Smooth muscle cell (in vitro differentiated cells): ENCODE measurements around the gene MT1H. TPM values are rescaled to one million over a fixed set of nuclear protein-coding genes. Genes with fewer than 3 reads are reported as not detected.

Source experiments
- DNase-seq: peaks from one replicate; lab custom pipeline; 2025; ENCODE audit not compliant: unreplicated experiment; lab: John Stamatoyannopoulos, UW
- H2AFZ ChIP-seq: fragments of 200-600 bp; sonication (generic); 2 replicates; pipeline ENCODE4 v1.6.0; 2016; ENCODE audit warnings: antibody characterized with exemption, low read depth, mild to moderate bottlenecking
- H3F3A ChIP-seq: fragments of 200-600 bp; sonication (generic); 2 replicates; pipeline ENCODE4 v1.6.0; 2017; ENCODE audit warnings: antibody characterized with exemption, low read depth
- H3K27ac ChIP-seq: fragments of 200-600 bp; sonication (generic); 2 replicates; pipeline ENCODE4 v1.5.1; 2016; ENCODE audit warnings: low read depth, mild to moderate bottlenecking
- H3K27me3 ChIP-seq: fragments of 200-600 bp; sonication (generic); 2 replicates; pipeline ENCODE4 v1.6.1; 2016; ENCODE audit warnings: low read depth, mild to moderate bottlenecking
- H3K36me3 ChIP-seq: fragments of 200-600 bp; sonication (generic); 2 replicates; pipeline ENCODE4 v1.5.1; 2016; ENCODE audit warnings: low read depth
- H3K4me1 ChIP-seq: fragments of 200-600 bp; sonication (generic); 2 replicates; pipeline ENCODE4 v1.5.1; 2016; ENCODE audit warnings: low read depth
- H3K4me2 ChIP-seq: fragments of 200-600 bp; sonication (generic); 2 replicates; pipeline ENCODE4 v1.6.0; 2016; ENCODE audit warnings: mild to moderate bottlenecking
- H3K4me3 ChIP-seq: fragments of 200-600 bp; sonication (generic); 2 replicates; pipeline ENCODE4 v1.5.1; 2016; ENCODE audit warnings: mild to moderate bottlenecking
- H3K79me2 ChIP-seq: fragments of 200-600 bp; sonication (generic); 2 replicates; pipeline ENCODE4 v1.6.0; 2016; ENCODE audit warnings: low read depth, mild to moderate bottlenecking
- H3K9ac ChIP-seq: fragments of 200-600 bp; sonication (generic); 2 replicates; pipeline ENCODE4 v1.6.0; 2016; ENCODE audit warnings: low read depth
- H3K9me3 ChIP-seq: fragments of 200-600 bp; sonication (generic); replicated peaks from 2 replicates; pipeline ENCODE4 v1.5.1; 2016; ENCODE audit warnings: low read depth
- H4K20me1 ChIP-seq: fragments of 200-600 bp; sonication (generic); 2 replicates; pipeline ENCODE4 v1.6.0; 2016; ENCODE audit warnings: low read depth
- WGBS: methylation state at CpG from one replicate; pipeline ENCODE4 v1.1.7; 2016; ENCODE audit warnings: low lambda C conversion rate; 5-methylcytosine and 5-hydroxymethylcytosine counted together
- polyA plus RNA-seq: library from polyadenylated mRNA; unstranded; fragments of >200 nt; fragmentation: Nextera tagmentation; extraction: Ambion mirVana; gene quantifications from 2 replicates; pipeline ENCODE4 v1.2.1, GENCODE V29; 2016
- total RNA-seq: library from RNA; depleted of rRNA; stranded (reverse); fragments of >200 nt; gene quantifications from 2 replicates; pipeline ENCODE4 v1.2.3, GENCODE V29; 2014
- TF ChIP-seq, protein P1 (sequence below): fragments of 200-600 bp; sonication (generic); IDR thresholded peaks from 2 replicates; pipeline ENCODE4 v1.5.1; 2017; ENCODE audit warnings: borderline replicate concordance, mild to moderate bottlenecking, antibody characterized with exemption; ENCODE audit not compliant: insufficient read depth, poor library complexity, severe bottlenecking

MT1H gene
- total and polyA plus RNA-seq, 2 experiments from 2014 or later = not detected

DNA sequence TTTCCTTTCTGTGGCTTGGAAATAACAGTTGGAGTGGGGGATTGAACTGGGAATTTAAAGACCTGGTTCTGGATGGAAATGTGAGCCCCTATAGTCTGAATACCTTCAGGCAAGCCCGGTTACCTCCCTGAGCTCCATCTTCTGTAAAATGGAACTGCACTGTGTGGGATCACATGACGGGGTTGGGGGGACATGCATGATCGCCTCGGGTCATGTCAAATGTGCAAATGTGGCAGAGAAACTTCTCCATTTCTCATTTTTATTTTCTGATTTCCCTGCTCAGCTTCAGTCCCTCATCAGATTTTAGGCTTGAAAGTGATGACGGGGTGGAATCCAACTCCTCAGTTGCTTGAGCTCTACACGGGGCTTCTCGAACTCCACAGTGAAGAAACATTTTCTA, 16.4 kb upstream of the MT1H start:
- no peaks in the 10 kb centered on the region for H4K20me1 ChIP-seq
- no peaks in the 10 kb centered on the region for H3K36me3 ChIP-seq
- TF ChIP-seq, protein P1, sequence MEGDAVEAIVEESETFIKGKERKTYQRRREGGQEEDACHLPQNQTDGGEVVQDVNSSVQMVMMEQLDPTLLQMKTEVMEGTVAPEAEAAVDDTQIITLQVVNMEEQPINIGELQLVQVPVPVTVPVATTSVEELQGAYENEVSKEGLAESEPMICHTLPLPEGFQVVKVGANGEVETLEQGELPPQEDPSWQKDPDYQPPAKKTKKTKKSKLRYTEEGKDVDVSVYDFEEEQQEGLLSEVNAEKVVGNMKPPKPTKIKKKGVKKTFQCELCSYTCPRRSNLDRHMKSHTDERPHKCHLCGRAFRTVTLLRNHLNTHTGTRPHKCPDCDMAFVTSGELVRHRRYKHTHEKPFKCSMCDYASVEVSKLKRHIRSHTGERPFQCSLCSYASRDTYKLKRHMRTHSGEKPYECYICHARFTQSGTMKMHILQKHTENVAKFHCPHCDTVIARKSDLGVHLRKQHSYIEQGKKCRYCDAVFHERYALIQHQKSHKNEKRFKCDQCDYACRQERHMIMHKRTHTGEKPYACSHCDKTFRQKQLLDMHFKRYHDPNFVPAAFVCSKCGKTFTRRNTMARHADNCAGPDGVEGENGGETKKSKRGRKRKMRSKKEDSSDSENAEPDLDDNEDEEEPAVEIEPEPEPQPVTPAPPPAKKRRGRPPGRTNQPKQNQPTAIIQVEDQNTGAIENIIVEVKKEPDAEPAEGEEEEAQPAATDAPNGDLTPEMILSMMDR = no peak
- no peak overlapping the region for H3K9ac ChIP-seq
- peaks cover 71% of the 10 kb centered on the region for H3K27me3 ChIP-seq
- no peak overlapping the region for H3K4me3 ChIP-seq
- no peak overlapping the region for H2AFZ ChIP-seq
- H3K9me3 ChIP-seq = no peaks in the 10 kb centered on the region
- no peak overlapping the region for H3K4me2 ChIP-seq
- no peak for DNase-seq
- 94% methylated on average over 7 of the region's 7 CpGs for WGBS
- H3K27ac ChIP-seq = no peak overlapping the region
- H3F3A ChIP-seq = no peaks in the 10 kb centered on the region
- H3K79me2 ChIP-seq = no peaks in the 10 kb centered on the region
- H3K4me1 ChIP-seq = peaks cover 12% of the 10 kb centered on the region

DNA sequence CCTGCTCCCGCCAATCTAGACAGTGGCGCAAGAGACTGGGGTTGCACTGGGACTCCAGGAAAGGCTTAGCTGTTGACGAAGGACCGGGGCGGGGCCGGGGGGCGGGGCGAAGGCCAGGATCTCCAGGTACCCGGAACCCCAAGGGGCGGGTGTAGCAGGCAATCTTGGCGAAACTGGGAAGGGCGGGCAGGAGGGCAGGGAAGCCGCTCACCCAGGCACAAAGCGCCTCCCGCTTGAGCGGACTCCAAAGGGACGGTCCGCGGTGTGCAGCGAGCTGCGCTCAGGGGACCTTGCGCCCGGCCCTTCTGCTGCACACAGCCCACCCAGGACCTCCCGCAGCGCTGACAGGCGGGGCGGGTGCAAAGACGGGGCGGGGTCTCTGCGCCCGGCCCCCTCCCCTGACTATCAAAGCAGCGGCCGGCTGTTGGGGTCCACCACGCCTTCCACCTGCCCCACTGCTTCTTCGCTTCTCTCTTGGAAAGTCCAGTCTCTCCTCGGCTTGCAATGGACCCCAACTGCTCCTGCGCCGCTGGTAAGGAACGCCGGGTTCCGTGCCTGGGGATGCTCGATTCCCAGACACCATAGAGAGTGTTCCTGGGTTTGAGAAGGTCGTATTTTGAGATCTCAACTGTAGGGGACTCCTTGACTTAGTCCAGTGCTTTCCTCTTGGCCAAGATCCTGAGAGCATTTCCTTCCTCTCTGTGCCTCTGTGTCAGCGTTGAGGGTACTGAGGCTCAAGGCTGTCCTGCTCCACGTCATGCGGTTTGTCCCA, 11.9 kb upstream of the MT1H start, which contains the start of gene MT1F:
MT1F (plus strand) TSS at position 405 of the 772 bp plus-strand sequence; CDS start at position 505, 100 bp downstream.
- H3K4me2 ChIP-seq = peak within 1 kb of the TSS; percentile 86
- peaks cover 71% of the 10 kb centered on the region for H3K27me3 ChIP-seq
- DNase-seq = no peak
- no peaks in the 10 kb centered on the region for H3K79me2 ChIP-seq
- H3F3A ChIP-seq = no peaks in the 10 kb centered on the region
- peak within 1 kb of the TSS; percentile 50 for H2AFZ ChIP-seq
- TF ChIP-seq, protein P1 = no peak
- no peaks in the 10 kb centered on the region for H3K36me3 ChIP-seq
- no peak within 1 kb of the TSS for H3K27ac ChIP-seq
- WGBS = 4% methylated on average over 27 of the region's 46 CpGs
- H4K20me1 ChIP-seq = no peaks in the 10 kb centered on the region
- no peak within 1 kb of the TSS for H3K9ac ChIP-seq
- H3K9me3 ChIP-seq = no peaks in the 10 kb centered on the region
- H3K4me3 ChIP-seq = peak within 1 kb of the TSS; percentile 48
- peaks cover 12% of the 10 kb centered on the region for H3K4me1 ChIP-seq

DNA sequence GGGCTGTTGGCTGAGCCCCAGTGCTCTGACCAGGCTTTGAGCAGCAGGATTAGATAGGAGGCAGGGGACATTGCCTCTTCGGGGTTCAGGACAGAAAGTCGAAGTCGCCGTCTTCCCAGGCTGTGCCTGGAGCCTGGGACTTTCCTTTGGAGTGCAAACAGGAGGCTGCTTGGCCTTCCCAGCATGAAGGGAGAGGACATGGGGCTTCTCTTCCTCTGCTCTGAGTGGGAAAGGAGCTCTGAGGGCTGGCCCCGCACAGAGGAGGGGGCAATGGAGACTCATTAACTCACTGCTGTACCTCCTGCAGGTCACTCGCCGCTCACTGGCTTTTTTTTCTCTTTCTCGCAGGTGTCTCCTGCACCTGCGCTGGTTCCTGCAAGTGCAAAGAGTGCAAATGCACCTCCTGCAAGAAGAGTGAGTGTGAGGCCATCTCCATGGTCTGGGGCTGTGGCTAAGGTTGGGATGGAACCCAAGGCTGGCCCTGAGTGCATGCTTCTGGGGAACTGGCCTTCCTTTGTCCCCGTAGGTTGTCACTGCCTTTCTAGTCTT, 11.2 kb upstream of the MT1H start:
- Histone ChIP-seq H3K79me2 (no peaks in the 10 kb centered on the region), H3K9me3 (no peaks in the 10 kb centered on the region), H3F3A (no peaks in the 10 kb centered on the region), H3K4me3 (peak overlapping the region; percentile 48), H4K20me1 (no peaks in the 10 kb centered on the region), H3K4me1 (peaks cover 12% of the 10 kb centered on the region), H3K27me3 (peaks cover 71% of the 10 kb centered on the region), H3K9ac (no peak overlapping the region), H2AFZ (no peak overlapping the region), H3K4me2 (peak overlapping the region; percentile 86), H3K27ac (no peak overlapping the region), H3K36me3 (no peaks in the 10 kb centered on the region)
- DNase-seq = no peak
- TF ChIP-seq, protein P1 = no peak
- 41% methylated on average over 10 of the region's 10 CpGs for WGBS
